ELF-1 (cell line): ENCODE results near the gene PIP4P1.
"Not testable (repeated sequence)": the region's sequence is repeated elsewhere in the genome, so short reads cannot be mapped to it uniquely, and the experiment has no call there.

Source experiments
- DNase-seq: peaks from one replicate; pipeline ENCODE4 v3.0.0-alpha.2; 2016; ENCODE audit warnings: low read depth, low spot score

The PIP4P1 gene

GRCh38 chr14:20461225-20462141, at the start of gene PIP4P1:
Gene PIP4P1, minus strand, starts transcription at chr14:20461434. Its CDS starts 109 bp downstream, at chr14:20461325.
- peak; percentile 100 for DNase-seq

- no peak for DNase-seq
These were observed 47.1 kb upstream of the PIP4P1 start for GRCh38 chr14:20508367-20508766.

- DNase-seq, result not testable (repeated sequence)
These were observed 46.3 kb upstream of the PIP4P1 start for GRCh38 chr14:20507537-20507936.

GRCh38 chr14:20506752-20507151, 45.5 kb upstream of the PIP4P1 start:
- DNase-seq, result not testable (repeated sequence)

- DNase-seq, result not testable (repeated sequence)
These were observed 45.0 kb upstream of the PIP4P1 start for GRCh38 chr14:20506276-20506675.

- DNase-seq, result no peak
These were observed 42.7 kb upstream of the PIP4P1 start for GRCh38 chr14:20503898-20504297.

- DNase-seq, result no peak
These were observed 40.1 kb upstream of the PIP4P1 start for GRCh38 chr14:20501346-20501745.

GRCh38 chr14:20499881-20500280, 38.6 kb upstream of the PIP4P1 start:
- no peak for DNase-seq

GRCh38 chr14:20499108-20499507, 37.9 kb upstream of the PIP4P1 start:
- peak; percentile 74 for DNase-seq

- DNase-seq, result no peak
These were observed 37.4 kb upstream of the PIP4P1 start for GRCh38 chr14:20498622-20499021.

GRCh38 chr14:20494935-20495766, 33.9 kb upstream of the PIP4P1 start:
- DNase-seq, result peak; percentile 58

- DNase-seq, result peak; percentile 53
These were observed 32.4 kb upstream of the PIP4P1 start for GRCh38 chr14:20493634-20494033.

GRCh38 chr14:20492486-20492885, 31.3 kb upstream of the PIP4P1 start:
- no peak for DNase-seq

GRCh38 chr14:20490563-20490962, 29.3 kb upstream of the PIP4P1 start:
- DNase-seq, result no peak

GRCh38 chr14:20489093-20489994, 28.1 kb upstream of the PIP4P1 start:
- DNase-seq, result no peak

GRCh38 chr14:20487396-20487725, 26.1 kb upstream of the PIP4P1 start:
- DNase-seq, result no peak

GRCh38 chr14:20486684-20487395, 25.6 kb upstream of the PIP4P1 start:
- DNase-seq, result no peak

- peak; percentile 53 for DNase-seq
These were observed 24.7 kb upstream of the PIP4P1 start for GRCh38 chr14:20485900-20486299.

- no peak for DNase-seq
These were observed 21.1 kb upstream of the PIP4P1 start for GRCh38 chr14:20482382-20482781.

- no peak for DNase-seq
These were observed 17.7 kb upstream of the PIP4P1 start for GRCh38 chr14:20478894-20479293.
